B cell (primary cell): ENCODE results near the gene ZNF609. TPM values are rescaled to one million over a fixed set of nuclear protein-coding genes. Genes with fewer than 3 reads are reported as not detected.

Experiments
- ATAC-seq: fragments of 200-7000 bp; cut with Tn5 transposase; one replicate; pipeline ENCODE4 v1.10.0; 2021; ENCODE audit warnings: low read depth, mild to moderate bottlenecking, moderate number of reproducible peaks, moderate library complexity
- CTCF ChIA-PET: fragments of 350-600 bp; sonication (Branson Sonifier 250); formaldehyde crosslinking; loops from one replicate; lab custom pipeline; 2021; ENCODE audit warnings: antibody characterized with exemption, inconsistent platforms; lab: Charles Lee
- POLR2A ChIA-PET: fragments of 350-600 bp; sonication (Branson Sonifier 250); formaldehyde crosslinking; loops from one replicate; lab custom pipeline; 2021; ENCODE audit warnings: antibody characterized with exemption; lab: Charles Lee
- DNase-seq: peaks from one replicate; pipeline ENCODE4 v3.0.0; 2013
- H2AFZ ChIP-seq: 2 replicates; pipeline ENCODE4 v1.6.1; 2012; ENCODE audit warnings: mild to moderate bottlenecking, low read depth, low read length; ENCODE audit not compliant: insufficient read depth, poor library complexity, severe bottlenecking
- H3K27ac ChIP-seq, 2 donors: 1 replicate in 1 of 2; 2 replicates in 1 of 2; pipeline ENCODE4 v1.5.1; 2012 to 2013; ENCODE audit warnings: low read length in 2 of 2, mild to moderate bottlenecking in 2 of 2, moderate library complexity in 1 of 2
- H3K27me3 ChIP-seq, 4 experiments: fragments of 200-600 bp in 1 of 4; sonication (generic) in 1 of 4; replicated peaks in 1 of 4; 1 replicate in 2 of 4; 2 replicates in 2 of 4; pipeline versions ENCODE4 v1.6.1 to v1.7.0; 2013 to 2016; ENCODE audit warnings: low read length in 3 of 4, mild to moderate bottlenecking in 2 of 4, mixed read lengths in 1 of 4, moderate library complexity in 1 of 4; ENCODE audit not compliant: insufficient read depth in 4 of 4, control insufficient read depth in 3 of 4; ENCODE audit errors: control extremely low read depth in 1 of 4
- H3K36me3 ChIP-seq, 2 experiments: replicated peaks in 1 of 2; 1 replicate in 1 of 2; 2 replicates in 1 of 2; pipeline versions ENCODE4 v1.6.1 to v1.7.1; 2013; ENCODE audit warnings: low read length in 1 of 2; ENCODE audit not compliant: insufficient read depth in 2 of 2, control insufficient read depth in 1 of 2; ENCODE audit errors: control extremely low read depth in 1 of 2, extremely low read depth in 1 of 2
- H3K4me1 ChIP-seq, 2 donors: fragments of 200-600 bp in 1 of 2; sonication (generic) in 1 of 2; 1 replicate in 1 of 2; 2 replicates in 1 of 2; pipeline versions ENCODE4 v1.5.1 to v1.6.1; 2013 to 2017; ENCODE audit warnings: low read length in 2 of 2; ENCODE audit not compliant: control insufficient read depth in 2 of 2, insufficient read depth in 2 of 2
- H3K4me2 ChIP-seq: replicated peaks from 2 replicates; pipeline ENCODE3; 2012; ENCODE audit warnings: mild to moderate bottlenecking, low read depth, low read length; ENCODE audit not compliant: poor library complexity, severe bottlenecking
- H3K4me3 ChIP-seq, 5 experiments: fragments of 200-600 bp in 1 of 5; sonication (generic) in 1 of 5; 1 replicate in 3 of 5; 2 replicates in 2 of 5; pipeline versions ENCODE4 v1.5.1 to v1.7.0; 2011 to 2016; ENCODE audit warnings: low read length in 4 of 5, mild to moderate bottlenecking in 4 of 5, low read depth in 2 of 5, control low read depth in 1 of 5, moderate library complexity in 1 of 5; ENCODE audit not compliant: insufficient read depth in 1 of 5; ENCODE audit errors: control extremely low read depth in 1 of 5, extremely low read depth in 1 of 5
- H3K79me2 ChIP-seq: fragments of 200-600 bp; sonication (generic); one replicate; pipeline ENCODE4 v1.6.0; 2016; ENCODE audit warnings: low read length; ENCODE audit not compliant: control insufficient read depth, insufficient read depth
- H3K9ac ChIP-seq: fragments of 200-600 bp; sonication (generic); 2 replicates; pipeline ENCODE4 v1.6.1; 2017; ENCODE audit warnings: mild to moderate bottlenecking, low read length, moderate library complexity
- H3K9me3 ChIP-seq, 3 donors: one replicate each; pipeline versions ENCODE4 v1.6.1 to v1.7.1; 2013; ENCODE audit warnings: low read length in 2 of 3; ENCODE audit not compliant: control insufficient read depth in 2 of 3, insufficient read depth in 1 of 3; ENCODE audit errors: control extremely low read depth in 1 of 3
- H4K20me1 ChIP-seq: 2 replicates; pipeline ENCODE4 v1.6.0; 2012; ENCODE audit warnings: mild to moderate bottlenecking, low read length; ENCODE audit not compliant: insufficient read depth, control insufficient read depth, poor library complexity, severe bottlenecking
- H3K27ac Mint-ChIP-seq: one replicate; pipeline ENCODE4 v1.8.0; 2021; ENCODE audit warnings: mixed read lengths
- H3K27me3 Mint-ChIP-seq: one replicate; pipeline ENCODE4 v1.8.0; 2021; ENCODE audit warnings: mixed read lengths
- H3K4me1 Mint-ChIP-seq: one replicate; pipeline ENCODE4 v1.8.0; 2021; ENCODE audit warnings: mixed read lengths
- H3K4me3 Mint-ChIP-seq: one replicate; pipeline ENCODE4 v1.8.0; 2021; ENCODE audit warnings: mixed read lengths
- H3K9me3 Mint-ChIP-seq: one replicate; pipeline ENCODE4 v1.8.0; 2022; ENCODE audit warnings: mixed read lengths; ENCODE audit not compliant: insufficient read depth
- EZH2 ChIP-seq: IDR thresholded peaks from 2 replicates; pipeline ENCODE4 v1.6.1; 2012; ENCODE audit warnings: borderline replicate concordance, low read depth, mild to moderate bottlenecking, moderate library complexity, low read length; ENCODE audit not compliant: insufficient read depth, poor library complexity, severe bottlenecking
- WGBS: methylation state at CpG from one replicate; pipeline ENCODE4 v1.1.5; 2013; ENCODE audit warnings: missing lambda C conversion rate; ENCODE audit not compliant: insufficient coverage; 5-methylcytosine and 5-hydroxymethylcytosine counted together
- intact Hi-C: fragments of 100-400 bp; cut with micrococcal nuclease; formaldehyde crosslinking; loops from one replicate; pipeline ENCODE4 v1.10.0; 2022
- polyA plus RNA-seq: library from polyadenylated mRNA; depleted of rRNA; stranded (reverse); fragments of >200 nt; gene quantifications from 2 replicates; pipeline ENCODE4 v1.2.3, GENCODE V29; 2012
- total RNA-seq, 2 donors: library from RNA; stranded (reverse); fragments of 120-200 nt in 1 of 2; gene quantifications; 1 replicate in 1 of 2; 2 replicates in 1 of 2; pipeline versions ENCODE4 v1.2.3 to v1.2.4, GENCODE V29; 2013 to 2022
- TF ChIP-seq, protein P1 (sequence below): fragments of 200-600 bp; IDR thresholded peaks from one replicate; pipeline ENCODE4 v1.8.0; 2022; ENCODE audit warnings: antibody characterized with exemption, mild to moderate bottlenecking

The ZNF609 gene
- total and polyA plus RNA-seq, 2 donors (not counting 1 experiment from before 2014, with no cell fraction given) = 5.8 to 32.9 TPM

DNA sequence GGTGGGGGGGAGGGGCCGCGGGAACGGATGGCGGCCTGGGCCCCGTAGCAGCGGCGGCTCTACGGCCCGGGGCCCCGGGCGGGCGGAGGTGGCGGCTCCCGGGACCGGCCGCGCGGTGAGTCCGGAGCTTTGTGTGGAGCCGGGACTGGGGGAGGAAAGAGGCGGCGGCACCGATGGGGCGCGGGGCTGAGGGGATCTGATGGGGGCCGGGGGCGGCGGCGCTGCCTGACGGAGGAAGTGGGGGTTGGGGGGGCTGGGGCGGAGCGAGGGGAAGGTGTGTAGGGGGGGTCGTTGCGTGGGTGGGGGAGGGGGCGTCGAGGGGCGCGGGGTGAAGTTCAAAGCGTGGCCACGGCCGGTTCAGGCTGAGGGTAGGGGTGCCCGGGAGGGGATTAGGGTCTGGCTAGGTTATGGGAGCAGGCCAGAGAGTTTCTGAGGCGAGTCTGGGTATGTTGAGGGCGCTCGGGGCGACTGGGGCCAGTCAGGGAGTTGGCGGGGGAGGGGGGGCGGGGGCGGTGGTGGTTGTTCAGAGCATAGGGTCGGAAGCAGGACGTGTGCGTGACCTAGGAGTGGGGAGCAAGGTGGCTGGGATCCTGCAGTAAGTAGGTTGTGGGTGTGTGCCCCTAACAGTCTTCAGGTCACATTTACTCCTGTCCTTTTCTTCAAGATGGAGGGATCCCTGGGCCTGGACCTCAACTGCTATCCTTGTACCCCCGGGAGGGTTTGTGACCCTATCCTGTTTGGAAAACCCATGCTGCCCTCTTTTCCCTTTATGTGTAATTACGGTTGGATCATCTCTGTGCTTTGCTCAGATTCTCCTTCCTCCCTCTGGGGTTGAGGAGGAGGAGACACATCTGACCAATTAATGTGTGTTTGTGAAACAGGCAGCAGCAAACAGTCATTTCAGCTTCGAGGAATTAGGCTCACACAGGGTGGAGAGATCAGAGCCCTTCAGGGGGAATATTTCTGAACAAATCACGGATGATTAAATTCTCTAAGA, 644 bp downstream of the ZNF609 start:
- Histone ChIP-seq H3K4me3 (peak overlapping the region; percentile 48 to 72 (median 62)), H2AFZ (peak overlapping the region; percentile 83)

More for the DNA sequence above, 644 bp downstream of the ZNF609 start:
- Mint-ChIP-seq H3K4me3 (peak overlapping the region; percentile 85), H3K9me3 (no peaks in the 10 kb centered on the region), H3K27me3 (no peaks in the 10 kb centered on the region), H3K27ac (peak overlapping the region; percentile 75), H3K4me1 (peaks cover 57% of the 10 kb centered on the region)
- H4K20me1 ChIP-seq = peaks cover 5% of the 10 kb centered on the region
- H3K79me2 ChIP-seq = peaks cover 45% of the 10 kb centered on the region
- intact Hi-C loops = loop anchor here (2.0 to 5.0 kb wide), 4 partner anchors 46 to 298 kb away; partner anchors contain the start of genes CSNK1G1, PPIB and TRIP4
- CTCF ChIA-PET = interaction anchor here (0.8 to 2.4 kb wide), 3 partner anchors 20 to 192 kb away, joined by 3 to 6 read pairs (median 4); partner anchors contain the start of gene TRIP4
- H3K9ac ChIP-seq = peak overlapping the region; percentile 71
- no peaks in the 10 kb centered on the region for H3K27me3 ChIP-seq
- H3K27ac ChIP-seq = peak overlapping the region in 1 of 2 donors; percentile 53
- POLR2A ChIA-PET = interaction anchor here (0.6 to 1.1 kb wide), 4 partner anchors 73 to 249 kb away, joined by 3 to 4 read pairs (median 4); partner anchors contain the start of gene TRIP4
- no peaks in the 10 kb centered on the region for H3K36me3 ChIP-seq
- ATAC-seq (peak; percentile 19), DNase-seq (peak; percentile 47)
- H3K4me1 ChIP-seq = peaks cover 54 to 56% of the 10 kb centered on the region in 2 donors
- H3K9me3 ChIP-seq = no peaks in the 10 kb centered on the region
- peak overlapping the region; percentile 92 for H3K4me2 ChIP-seq
- WGBS = 4% methylated on average over 19 of the region's 56 CpGs
- TF ChIP-seq EZH2 = no peak
- TF ChIP-seq, protein P1, sequence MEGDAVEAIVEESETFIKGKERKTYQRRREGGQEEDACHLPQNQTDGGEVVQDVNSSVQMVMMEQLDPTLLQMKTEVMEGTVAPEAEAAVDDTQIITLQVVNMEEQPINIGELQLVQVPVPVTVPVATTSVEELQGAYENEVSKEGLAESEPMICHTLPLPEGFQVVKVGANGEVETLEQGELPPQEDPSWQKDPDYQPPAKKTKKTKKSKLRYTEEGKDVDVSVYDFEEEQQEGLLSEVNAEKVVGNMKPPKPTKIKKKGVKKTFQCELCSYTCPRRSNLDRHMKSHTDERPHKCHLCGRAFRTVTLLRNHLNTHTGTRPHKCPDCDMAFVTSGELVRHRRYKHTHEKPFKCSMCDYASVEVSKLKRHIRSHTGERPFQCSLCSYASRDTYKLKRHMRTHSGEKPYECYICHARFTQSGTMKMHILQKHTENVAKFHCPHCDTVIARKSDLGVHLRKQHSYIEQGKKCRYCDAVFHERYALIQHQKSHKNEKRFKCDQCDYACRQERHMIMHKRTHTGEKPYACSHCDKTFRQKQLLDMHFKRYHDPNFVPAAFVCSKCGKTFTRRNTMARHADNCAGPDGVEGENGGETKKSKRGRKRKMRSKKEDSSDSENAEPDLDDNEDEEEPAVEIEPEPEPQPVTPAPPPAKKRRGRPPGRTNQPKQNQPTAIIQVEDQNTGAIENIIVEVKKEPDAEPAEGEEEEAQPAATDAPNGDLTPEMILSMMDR = no peak
